Suppressor macrophage treated with lipopolysaccharide for 4 hours (primary cell): Measurements from ENCODE around the gene KCTD4.
"Not testable (repeated sequence)": the region's sequence is repeated elsewhere in the genome, so short reads cannot be mapped to it uniquely, and the experiment has no call there.

Experiments
- DNase-seq: peaks from one replicate; pipeline ENCODE4 v3.0.0-alpha.2; 2020

The KCTD4 gene

DNA sequence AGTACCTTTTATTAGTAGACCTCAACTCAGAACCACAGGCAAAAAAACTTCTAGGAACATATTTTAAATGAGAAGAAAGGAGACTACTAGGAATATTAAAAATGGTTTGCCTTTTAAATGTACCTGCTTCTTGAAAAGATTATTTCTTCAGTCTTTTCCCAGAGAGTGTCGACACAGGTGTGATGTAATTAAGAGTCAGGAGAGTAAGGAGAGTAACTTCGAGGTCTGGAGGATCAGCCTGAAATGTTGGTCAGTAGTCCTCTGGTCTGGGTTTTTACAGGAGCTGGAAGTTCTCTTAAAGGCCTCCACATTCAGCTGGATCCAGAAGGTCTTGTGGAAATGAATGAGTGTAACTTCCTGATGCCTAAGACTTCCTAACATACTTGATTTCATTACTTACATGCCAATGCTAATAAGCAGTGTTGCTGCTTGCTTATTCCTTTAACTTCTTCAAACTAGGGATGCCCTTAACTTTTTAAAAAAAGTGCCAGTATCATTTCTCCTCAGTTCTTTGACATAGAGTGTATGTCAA lies at the start of gene KCTD4:
TSS of gene KCTD4 (minus strand) at position 345 of the 532 bp plus-strand sequence. CDS start 6,478 bp downstream, outside the sequence.
- no peak for DNase-seq

DNA sequence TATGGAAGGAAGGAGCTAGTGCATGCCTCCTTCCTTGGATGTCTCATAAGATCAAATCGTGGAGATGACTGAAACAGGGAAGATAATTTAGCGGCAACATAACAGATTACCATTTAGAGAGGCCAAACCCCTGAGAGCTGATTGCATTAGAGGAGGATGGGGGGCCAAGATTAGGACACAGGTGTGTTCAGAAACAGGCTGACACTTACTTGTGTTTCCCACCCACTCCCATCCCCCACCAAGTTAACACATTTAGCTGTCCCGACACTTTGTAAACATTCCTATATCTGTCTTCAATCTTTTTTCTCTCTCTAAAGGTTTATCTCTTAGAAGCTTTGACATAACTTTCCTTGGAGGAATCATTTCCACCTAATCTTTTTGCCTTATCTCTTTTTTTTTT lies 48.8 kb upstream of the KCTD4 start:
- no peak for DNase-seq

DNA sequence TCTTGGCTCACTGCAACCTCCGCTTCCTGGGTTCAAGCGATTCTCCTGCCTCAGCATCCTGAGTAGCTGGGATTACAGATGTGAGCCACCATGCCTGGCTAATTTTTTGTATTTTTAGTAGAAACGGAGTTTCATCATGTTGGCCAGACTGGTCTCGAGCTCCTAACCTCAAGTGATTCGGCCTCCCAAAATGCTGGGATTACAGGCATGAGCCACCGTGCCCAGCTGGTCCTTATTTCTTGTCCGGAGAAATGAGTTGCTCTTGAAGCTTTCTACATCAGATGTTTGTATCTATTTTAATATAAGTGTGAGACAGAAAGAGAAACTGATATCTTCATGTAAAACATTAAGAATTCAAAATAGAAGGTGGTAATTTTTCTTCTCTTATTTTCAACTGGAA lies 43.9 kb upstream of the KCTD4 start:
- DNase-seq, result not testable (repeated sequence)

DNA sequence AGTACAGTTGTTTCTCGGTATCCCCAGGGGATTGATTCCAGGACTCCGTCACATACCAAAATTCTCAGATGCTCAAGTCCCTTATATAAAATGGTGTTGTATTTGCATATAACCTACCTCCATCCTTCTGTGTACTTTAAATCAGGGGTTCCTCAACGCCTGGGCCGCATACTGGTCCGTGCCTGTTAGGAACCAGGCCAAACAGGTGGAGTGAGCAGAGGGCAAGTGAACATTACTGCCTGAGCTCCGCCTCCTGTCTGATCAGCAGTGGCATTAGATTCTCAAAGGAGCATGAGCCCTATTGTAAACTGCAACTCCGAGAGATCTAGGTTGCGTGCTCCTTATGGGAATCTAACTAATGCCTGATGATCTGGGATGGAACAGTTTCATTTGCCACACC lies 42.2 kb upstream of the KCTD4 start:
- DNase-seq, result no peak

DNA sequence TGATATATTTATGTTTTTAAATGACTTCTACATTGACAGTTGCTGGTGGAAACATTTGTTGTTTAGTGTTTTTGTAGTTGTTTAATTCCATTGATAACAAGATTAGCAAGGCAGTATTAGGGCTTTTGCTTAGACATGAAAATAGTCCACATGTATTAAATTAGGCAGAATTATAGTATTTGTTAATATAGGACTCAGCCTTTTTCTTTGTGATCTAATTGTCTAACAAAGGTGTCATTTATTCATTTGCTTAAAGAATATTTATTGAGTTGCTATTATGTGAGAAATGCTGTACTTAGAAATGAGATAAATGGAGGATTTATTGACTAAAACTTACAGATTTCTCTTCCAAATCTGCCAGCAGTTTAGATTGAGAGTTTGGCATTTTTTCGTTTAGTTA lies 41.7 kb upstream of the KCTD4 start:
- no peak for DNase-seq

DNA sequence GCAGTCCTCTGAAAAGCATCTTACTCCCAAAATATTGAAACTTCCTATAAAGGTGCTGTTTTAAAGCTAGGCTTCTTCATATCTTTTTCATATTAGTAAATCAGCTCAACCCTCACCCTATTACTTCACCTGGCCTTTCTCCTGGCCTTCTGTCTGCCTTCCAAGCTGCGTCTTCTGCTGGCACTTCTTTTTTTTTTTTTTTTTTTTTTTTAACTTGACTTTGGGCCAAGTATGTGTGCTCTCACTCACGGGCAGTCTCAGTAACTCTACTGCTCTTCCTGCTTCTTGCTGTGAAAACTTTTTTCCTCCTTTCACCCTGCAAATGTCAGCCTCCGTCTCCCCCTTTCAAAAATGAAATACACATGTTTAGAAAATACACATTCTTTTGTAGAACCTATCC lies 41.2 kb upstream of the KCTD4 start:
- no peak for DNase-seq

DNA sequence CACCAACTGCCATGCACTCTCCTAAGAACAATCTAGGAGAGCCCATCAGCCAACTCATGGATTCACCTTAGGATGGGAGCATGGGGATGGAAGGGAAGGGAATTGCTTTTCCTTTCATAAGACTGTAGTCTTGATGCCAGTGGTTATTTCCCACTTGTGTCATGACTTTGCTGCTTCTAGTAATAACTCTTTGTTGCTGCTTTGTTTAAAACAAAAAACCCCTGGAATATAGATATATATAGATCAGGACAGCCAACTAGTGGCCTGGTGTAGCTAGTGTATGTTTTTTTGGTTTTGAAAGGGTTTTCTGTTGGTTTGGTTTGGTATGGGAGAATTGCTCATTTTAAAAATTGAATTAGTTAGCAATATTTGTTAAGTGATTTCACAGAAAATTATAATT lies 39.3 kb upstream of the KCTD4 start:
- DNase-seq, result peak; percentile 40

DNA sequence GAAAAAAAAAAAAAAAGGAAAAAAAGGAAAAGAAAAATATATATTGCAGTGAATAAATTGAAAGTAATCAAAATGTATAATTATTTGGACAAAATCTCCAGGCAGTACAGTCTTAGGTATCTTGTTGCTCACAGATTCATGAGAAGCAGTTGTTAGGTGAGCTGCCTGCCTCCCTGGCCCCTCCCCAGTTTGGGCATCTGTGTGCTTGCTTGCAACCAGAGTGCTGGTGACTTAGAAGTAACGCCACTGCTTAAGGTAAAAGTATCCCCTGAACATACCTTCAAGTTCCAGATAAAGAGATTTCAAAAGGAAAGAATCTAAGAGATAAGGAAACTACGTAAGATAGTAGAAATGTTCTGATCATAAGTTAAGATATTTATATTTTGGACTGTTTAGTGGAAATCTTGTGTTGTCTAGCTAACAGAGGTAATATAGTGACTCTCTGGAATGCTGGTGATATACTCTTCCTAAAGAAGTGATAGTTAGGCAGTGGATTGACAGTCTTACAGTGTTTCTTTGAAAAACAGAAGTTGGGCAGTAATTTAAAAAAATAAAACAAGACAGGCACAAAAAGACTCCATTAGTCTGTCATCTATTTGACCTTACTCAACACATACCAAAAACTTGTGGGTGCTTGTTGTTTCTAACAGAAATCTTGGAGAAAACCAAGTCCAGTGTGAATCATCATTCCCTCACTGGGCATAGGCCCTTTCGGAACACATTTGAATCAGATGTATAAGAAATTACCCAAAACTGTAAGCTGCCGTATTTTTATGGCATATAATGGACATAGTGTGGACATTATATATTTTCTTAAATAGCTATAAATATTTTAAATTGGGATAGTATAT lies 38.3 kb upstream of the KCTD4 start:
- DNase-seq, result peak; percentile 47

DNA sequence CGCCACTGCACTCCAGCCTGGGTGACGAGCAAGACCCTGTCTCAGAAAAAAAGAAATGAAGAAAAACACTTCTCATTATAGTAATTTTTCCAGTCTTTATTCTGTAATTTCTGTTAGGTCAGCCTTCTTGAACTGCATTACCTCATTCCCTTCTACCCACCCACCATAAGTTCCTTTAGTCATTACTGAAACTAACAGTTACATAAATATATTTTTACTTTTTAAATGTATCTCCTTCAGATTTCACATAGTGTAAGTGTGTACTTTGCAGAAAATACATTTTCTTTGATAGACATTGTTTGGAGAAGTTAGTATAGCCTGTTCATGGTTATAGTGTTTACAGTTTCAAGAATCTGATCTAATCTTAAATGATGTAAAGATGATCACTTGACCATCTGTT lies 31.7 kb upstream of the KCTD4 start:
- DNase-seq, result peak; percentile 44

DNA sequence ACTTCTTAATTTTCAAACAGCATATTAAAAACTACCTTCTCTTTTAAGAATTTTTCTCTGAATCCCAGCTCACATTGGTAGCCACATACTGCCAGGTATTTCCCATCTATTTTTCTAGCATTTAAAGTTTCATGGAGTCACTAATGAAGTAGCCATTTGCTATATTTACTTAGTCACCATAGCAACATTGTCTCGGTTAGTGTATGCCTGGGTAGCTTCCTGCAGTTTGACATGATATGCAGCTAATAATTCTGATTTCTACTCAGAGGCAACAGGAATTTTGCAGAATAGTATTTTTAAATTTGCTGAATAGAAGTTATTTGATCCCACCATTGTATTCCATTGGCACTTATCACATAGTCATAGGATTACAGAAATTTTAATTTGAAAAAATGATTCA lies 30.9 kb upstream of the KCTD4 start:
- no peak for DNase-seq

DNA sequence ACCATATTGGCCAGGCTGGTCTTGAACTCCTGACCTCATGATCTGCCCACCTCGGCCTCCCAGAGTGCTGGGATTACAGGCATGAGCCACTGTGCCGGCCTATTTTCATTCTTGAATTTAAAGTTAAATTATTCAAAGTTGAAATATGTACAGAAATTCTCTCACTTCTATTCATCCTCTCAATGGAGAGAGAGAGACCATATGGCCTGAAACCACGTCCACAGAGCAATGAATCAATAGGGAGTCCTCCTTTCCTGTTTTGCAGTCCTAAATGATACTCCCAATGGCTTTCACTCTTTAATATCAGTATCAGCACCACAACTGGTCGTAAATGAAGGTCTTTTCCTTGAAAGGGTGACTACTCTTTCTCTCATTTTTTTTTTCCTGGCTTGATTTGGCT lies 30.5 kb upstream of the KCTD4 start:
- DNase-seq, result no peak

DNA sequence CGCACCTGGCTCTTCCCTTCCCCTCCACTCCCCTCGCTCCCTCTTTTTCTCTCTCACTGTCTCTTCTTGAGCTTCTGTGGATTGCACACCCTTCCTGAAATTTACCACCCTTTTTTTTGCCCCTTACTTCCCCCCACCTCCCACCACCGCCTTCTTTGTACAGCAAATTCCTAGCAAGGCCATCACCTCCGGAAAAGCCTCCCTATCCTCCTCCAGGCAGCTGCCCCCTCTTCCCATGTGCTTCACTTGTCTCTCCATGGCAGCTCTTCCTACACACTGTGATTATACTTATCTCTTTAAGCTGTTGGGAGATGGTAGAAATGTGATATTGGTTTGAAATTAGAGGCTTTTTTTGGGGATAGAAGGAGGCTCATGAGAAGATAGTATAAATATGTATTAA lies 28.3 kb upstream of the KCTD4 start:
- no peak for DNase-seq

DNA sequence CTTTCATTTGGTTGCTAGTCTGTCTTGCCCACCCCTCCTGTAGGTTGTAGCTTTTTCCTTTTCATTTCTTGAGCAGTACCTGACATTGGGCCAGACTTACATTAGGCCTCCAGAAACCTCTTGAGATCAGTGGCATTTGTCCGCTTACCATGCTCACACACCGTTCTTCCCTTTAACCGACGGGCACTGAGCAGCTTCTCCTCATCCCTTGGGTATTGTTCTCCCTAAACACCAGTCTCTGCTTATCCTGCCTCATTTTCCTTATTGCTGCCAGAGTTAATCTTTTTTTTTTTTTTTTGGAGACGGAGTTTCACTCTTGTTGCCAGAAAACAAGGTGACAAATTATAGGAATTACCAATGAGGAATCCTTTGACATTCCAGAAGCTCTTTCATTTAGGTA lies 27.2 kb upstream of the KCTD4 start:
- DNase-seq, result no peak

DNA sequence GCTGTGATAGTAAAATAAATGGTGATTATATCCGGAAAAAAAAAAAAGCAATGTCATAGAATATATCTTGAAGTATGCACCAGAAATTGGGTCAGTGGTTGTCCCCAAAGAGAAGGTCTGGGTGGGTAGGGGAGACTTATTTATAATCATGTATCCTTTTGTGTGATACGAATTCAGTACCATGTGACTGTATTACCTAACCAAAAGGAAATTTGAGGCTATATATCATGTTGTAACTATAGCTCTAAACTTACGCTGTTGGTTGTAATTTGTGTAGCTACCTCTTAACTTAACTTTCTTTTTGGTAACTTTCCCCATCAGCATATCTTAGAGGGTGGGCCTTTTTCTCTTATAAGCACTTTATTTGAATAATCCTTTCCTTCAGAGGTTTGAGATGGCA lies 25.2 kb upstream of the KCTD4 start:
- no peak for DNase-seq

DNA sequence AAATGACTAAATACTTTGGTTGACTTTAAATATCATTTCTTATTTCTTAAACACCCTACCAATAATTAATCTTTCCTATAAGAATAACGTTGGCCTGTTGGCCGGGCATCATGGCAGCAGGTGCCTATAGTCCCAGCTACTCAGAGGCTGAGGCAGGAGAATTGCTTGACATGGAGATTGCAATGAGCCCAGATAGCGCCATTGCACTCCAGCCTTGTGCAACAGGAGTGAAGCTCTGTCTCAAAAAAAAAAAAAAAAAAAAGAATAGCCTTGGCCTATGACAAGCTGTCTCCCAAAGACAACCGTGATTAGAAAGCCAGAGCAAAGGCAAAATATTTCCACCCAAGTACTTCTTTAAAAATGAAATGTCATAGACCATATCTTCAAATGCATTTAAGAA lies 24.5 kb upstream of the KCTD4 start:
- no peak for DNase-seq

DNA sequence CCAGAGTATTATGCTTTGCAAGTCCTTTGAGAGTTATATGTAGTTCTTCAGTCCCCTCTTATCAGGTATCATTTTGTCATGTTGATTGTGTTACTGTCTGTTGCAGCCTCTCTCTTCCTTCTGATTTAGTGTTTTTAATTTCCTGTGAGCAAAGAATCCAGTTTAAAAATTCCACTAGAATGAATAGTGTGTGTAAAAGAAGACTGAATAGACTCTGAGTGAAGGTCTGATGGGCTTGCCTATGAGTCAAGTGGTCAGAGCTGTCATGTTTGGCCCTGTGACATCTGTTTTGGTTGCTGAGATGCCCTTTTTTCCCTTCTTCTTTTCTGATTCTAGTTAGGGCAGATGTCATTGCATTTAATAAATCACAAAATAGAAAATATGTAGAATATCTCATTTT lies 23.3 kb upstream of the KCTD4 start:
- no peak for DNase-seq

DNA sequence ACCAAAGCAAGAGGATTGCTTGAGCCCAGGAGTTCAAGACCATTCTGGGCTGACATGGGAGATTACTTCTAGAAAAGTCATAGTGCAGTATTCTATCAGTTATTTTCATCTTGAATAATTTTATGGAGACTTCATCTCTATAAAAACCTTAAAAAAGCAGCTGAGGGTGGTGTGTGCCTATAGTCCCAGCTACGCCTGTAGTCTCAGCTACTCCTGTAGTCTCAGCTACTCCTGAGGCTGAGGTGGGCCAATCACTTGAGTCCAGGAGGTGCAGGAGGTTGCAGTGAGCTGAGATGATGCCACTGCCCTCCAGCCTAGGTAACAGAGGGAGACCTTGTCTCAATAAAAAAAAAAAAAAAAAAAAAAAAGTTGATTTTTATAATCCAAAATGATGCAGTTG lies 22.1 kb upstream of the KCTD4 start:
- DNase-seq, result no peak

DNA sequence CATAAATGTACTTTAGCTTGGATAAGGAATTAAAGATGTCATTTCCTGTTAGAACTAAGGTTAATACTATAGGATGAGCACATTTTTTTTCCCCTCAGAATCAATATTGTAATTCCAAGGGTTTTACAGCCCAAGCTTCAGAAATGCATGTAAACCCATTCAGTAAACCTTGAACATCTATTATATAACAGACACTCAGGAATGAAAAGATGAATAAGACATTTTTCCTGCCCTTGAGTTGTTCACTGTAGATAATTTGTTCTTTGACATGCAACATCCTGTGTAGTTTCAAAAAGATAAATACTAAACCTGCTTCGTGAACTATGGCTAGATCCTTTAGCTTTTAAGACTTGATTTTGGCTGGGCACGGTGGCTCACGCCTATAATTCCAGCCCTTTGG lies 21.7 kb upstream of the KCTD4 start:
- DNase-seq, result no peak

DNA sequence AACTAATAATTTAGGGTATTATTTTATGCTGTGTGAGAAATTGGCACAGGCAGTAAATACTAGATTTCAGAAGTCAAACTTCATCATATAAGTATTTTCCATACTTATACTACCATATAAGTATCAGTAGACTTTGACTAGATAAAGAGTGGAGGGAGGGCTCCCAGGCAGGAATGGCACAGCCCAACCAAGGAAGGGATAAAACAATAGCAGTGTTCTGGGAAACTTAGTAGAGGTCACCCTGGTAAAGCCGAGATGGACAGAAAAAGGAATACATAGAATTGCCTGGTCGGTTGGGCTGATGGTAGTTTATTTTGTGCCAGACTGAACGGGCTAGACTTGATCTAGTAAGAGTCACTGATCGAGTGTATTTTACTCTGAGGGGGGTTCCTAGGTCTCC lies 19.6 kb upstream of the KCTD4 start:
- no peak for DNase-seq

DNA sequence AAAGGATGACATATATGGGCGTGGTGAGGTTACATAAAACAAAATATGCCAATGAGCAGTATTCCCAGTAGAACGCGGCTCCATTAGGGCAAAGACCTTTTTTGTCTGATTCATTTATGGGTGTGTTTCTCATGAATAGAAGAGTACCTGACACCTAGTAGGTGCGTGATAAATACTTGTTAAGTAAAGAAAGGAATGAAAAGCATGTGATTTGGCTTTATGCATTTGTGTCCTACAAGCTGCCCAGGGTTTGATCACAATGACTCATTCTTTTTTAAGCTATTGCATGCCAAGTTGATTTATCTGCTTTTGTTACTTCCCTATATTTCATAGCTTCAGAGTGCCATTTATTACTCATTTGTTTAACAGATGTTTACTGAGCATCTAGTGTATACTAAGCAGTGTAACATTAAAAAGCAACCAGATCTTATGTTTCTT lies 19.1 kb upstream of the KCTD4 start:
- peak; percentile 79 for DNase-seq

DNA sequence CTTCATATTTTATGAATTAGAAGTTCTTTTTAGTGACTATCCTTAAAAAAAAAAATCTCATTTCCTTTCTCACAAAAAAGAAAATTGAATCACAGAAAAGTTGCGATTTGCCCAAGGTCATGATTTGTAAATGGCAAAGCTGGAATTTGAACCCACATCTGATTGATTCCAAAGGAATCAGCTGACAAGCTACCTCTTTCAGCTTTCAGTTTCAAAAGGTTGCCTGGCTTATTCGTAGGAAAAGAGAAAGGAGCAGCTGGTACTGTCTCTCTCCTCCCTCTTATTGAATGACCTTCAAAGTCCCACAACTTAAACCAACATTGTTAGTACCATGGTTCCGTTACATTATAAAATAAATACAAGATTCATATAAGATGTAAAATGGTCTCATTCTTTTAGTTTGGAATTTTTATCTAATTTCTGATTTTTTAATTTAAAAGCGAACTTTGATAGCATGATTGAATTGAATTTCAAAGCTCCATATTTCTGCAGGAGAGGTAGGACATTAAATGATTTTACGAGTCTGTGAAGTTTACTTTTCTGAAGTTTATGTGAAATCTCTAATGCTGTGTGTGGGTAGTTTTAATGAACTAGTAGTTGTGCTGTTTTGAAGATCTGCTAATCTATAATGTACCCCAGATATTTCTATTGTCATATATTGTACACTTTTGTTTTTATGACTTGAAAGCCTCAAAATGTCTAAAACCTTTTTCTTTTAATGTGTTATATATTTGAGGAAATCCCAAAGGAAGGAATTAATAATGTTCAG lies 18.5 kb upstream of the KCTD4 start:
- DNase-seq, result peak; percentile 55

DNA sequence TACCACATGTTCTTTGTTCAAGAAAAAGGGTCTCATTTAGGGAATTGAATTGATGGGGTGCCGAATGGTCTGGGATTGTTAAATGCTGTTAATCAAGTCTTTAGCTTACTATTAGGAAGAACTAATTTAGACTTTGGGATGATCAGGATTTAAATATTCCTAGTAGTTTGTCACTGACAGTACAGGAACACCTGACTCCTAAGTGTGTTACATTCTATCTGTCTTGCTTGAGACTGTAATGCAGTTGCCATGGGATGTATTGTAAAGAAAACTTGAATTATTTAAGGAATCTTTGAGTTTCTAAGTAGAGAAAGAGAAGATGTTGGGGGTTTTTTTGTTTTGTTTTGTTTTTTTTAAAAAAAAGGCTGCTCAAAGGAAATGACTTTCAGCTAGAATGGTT lies 17.8 kb upstream of the KCTD4 start:
- DNase-seq, result no peak

DNA sequence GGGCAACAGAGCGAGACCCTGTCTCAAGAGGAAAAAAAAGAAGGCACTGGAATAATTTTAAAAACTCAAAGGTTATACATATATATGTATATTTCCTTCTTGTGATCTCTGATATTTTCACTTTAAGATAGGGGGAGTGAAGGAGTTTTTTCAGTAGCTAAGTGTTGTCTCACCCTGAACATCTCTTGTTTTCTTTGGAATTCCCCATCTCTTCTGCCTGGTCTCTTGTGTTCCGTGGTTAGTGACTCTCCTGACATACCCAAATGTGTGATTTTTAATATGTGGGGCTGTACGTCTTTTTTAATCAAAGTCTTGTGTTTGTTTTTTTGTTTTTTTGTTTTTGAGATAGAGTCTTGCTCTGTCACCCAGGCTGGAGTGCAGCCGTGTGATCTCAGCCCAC lies 15.3 kb upstream of the KCTD4 start:
- no peak for DNase-seq
